ENCODE results near the gene ZFYVE9. TPM values are rescaled to one million over a fixed set of nuclear protein-coding genes. Genes with fewer than 3 reads are reported as not detected.

The ZFYVE9 gene
- total and polyA plus RNA-seq, 9 of the 15 experiments (the other 6 are each of a cell fraction or from before 2014, with no cell fraction given), result 0.52 to 14.4 (median 8.9) TPM

GRCh38 chr1:52203935-52204625 lies 62.2 kb downstream of the ZFYVE9 start (continued):
- TF ChIP-seq RBM34 (IDR thresholded peaks at IDR 0.05; ENCODE audit: borderline replicate concordance, insufficient read depth, low read length), result no peak
- TF ChIP-seq NFE2L1 (tag; IDR thresholded peaks at IDR 0.05; ENCODE audit: borderline replicate concordance, low read depth), result no peak
- TF ChIP-seq ELF1 (tag; IDR thresholded peaks at IDR 0.05), result no peak
- no peak for TF ChIP-seq SP1 (CRISPR knock-in tag; IDR thresholded peaks at IDR 0.05)
- no peak for TF ChIP-seq PRPF4 (IDR thresholded peaks at IDR 0.05; ENCODE audit: insufficient read depth, low read depth, low read length, poor library complexity, severe bottlenecking)
- TF ChIP-seq NFATC3 (IDR thresholded peaks at IDR 0.05), result no peak
- no peak for TF ChIP-seq ATF4 (CRISPR knock-in tag; IDR thresholded peaks at IDR 0.05)
- TF ChIP-seq KDM1A (IDR thresholded peaks at IDR 0.05), result peak in 1 of 2 experiments; percentile 29; a peak in 1 of 4 replicates
- TF ChIP-seq, protein P1, sequence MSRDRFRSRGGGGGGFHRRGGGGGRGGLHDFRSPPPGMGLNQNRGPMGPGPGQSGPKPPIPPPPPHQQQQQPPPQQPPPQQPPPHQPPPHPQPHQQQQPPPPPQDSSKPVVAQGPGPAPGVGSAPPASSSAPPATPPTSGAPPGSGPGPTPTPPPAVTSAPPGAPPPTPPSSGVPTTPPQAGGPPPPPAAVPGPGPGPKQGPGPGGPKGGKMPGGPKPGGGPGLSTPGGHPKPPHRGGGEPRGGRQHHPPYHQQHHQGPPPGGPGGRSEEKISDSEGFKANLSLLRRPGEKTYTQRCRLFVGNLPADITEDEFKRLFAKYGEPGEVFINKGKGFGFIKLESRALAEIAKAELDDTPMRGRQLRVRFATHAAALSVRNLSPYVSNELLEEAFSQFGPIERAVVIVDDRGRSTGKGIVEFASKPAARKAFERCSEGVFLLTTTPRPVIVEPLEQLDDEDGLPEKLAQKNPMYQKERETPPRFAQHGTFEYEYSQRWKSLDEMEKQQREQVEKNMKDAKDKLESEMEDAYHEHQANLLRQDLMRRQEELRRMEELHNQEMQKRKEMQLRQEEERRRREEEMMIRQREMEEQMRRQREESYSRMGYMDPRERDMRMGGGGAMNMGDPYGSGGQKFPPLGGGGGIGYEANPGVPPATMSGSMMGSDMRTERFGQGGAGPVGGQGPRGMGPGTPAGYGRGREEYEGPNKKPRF (IDR thresholded peaks at IDR 0.05; ENCODE audit: low read depth, low read length), result no peak
- no peak for TF ChIP-seq RBM39 (optimal IDR thresholded peaks at IDR 0.05; ENCODE audit: low read depth, low read length)
- TF ChIP-seq CREB3 (tag; conservative IDR thresholded peaks at IDR 0.05; ENCODE audit: low read depth), result no peak
- no peak for TF ChIP-seq MCM7 (IDR thresholded peaks at IDR 0.05)
- TF ChIP-seq WHSC1 (IDR thresholded peaks at IDR 0.05; ENCODE audit: low read length), result no peak
- TF ChIP-seq MAFK (IDR thresholded peaks at IDR 0.05; ENCODE audit: low read length), result no peak
- TF ChIP-seq ZBTB2 (IDR thresholded peaks at IDR 0.05), result no peak
- no peak for TF ChIP-seq SMAD2 (IDR thresholded peaks at IDR 0.05; ENCODE audit: low read depth, low read length)
- TF ChIP-seq CTCFL (IDR thresholded peaks at IDR 0.05; ENCODE audit: borderline replicate concordance, insufficient read depth, low read depth, low read length, poor library complexity, severe bottlenecking), result no peak
- TF ChIP-seq PHF8 (IDR thresholded peaks at IDR 0.05; ENCODE audit: borderline replicate concordance, low read length), result peak; percentile 9; the same call in 1 of the 2 replicates
- TF ChIP-seq CAMTA2 (CRISPR knock-in tag; conservative IDR thresholded peaks at IDR 0.05), result no peak

Measured in K562 (cell line).